Brain microvascular endothelial cell (primary cell): ENCODE results near the gene PLPP7.

Experiments used
- DNase-seq: peaks from one replicate; pipeline ENCODE4 v3.0.0-alpha.2; 2020
- H3K27ac ChIP-seq: fragments of 250-450 bp; sonication (Bioruptor Pico); 2 replicates; pipeline ENCODE4 v1.5.1; 2020; ENCODE audit warnings: mild to moderate bottlenecking, moderate library complexity
- H3K27me3 ChIP-seq: fragments of 250-450 bp; sonication (Bioruptor Pico); replicated peaks from 2 replicates; pipeline ENCODE4 v1.5.1; 2020; ENCODE audit warnings: mild to moderate bottlenecking
- H3K36me3 ChIP-seq: fragments of 250-450 bp; sonication (Bioruptor Pico); replicated peaks from 2 replicates; pipeline ENCODE4 v1.5.1; 2020; ENCODE audit warnings: mild to moderate bottlenecking
- H3K4me3 ChIP-seq: 2 replicates; pipeline ENCODE4 v1.5.1; 2011; ENCODE audit warnings: low read depth, mild to moderate bottlenecking, control low read depth, low read length, moderate library complexity
- CTCF ChIP-seq: IDR thresholded peaks from 2 replicates; pipeline ENCODE4 v1.5.1; 2011; ENCODE audit warnings: low read depth, mild to moderate bottlenecking, moderate library complexity, low read length, control low read depth, inconsistent platforms; ENCODE audit errors: missing control alignments
- in situ Hi-C: cut with HindIII; loops from 2 replicates; pipeline ENCODE4 v1.10.0; 2017; ENCODE audit warnings: low sequenced_read_pairs, low pct_ligation_motif_present

PLPP7 gene

GRCh38 chr9:131279196-131279862, 10.2 kb upstream of the PLPP7 start:
- H3K36me3 ChIP-seq: no peaks in the 10 kb centered on the region
- in situ Hi-C loops: no loop called here

GRCh38 chr9:131279863-131280570, 9.5 kb upstream of the PLPP7 start:
- H3K4me3 ChIP-seq: no peak overlapping the region

More at GRCh38 chr9:131279196-131279862, 10.2 kb upstream of the PLPP7 start:
- TF ChIP-seq CTCF: no peak
- no peak for DNase-seq
- Histone ChIP-seq H3K4me3 (no peak overlapping the region), H3K27me3 (peaks cover 41% of the 10 kb centered on the region), H3K27ac (no peak overlapping the region)

GRCh38 chr9:131280660-131281059, 8.9 kb upstream of the PLPP7 start:
- in situ Hi-C loops: no loop called here
- no peak for DNase-seq

More at GRCh38 chr9:131279863-131280570, 9.5 kb upstream of the PLPP7 start:
- no peaks in the 10 kb centered on the region for H3K36me3 ChIP-seq
- no peak for DNase-seq
- H3K27ac ChIP-seq: no peak overlapping the region
- no peak for TF ChIP-seq CTCF
- peaks cover 41% of the 10 kb centered on the region for H3K27me3 ChIP-seq
- in situ Hi-C loops: no loop called here

GRCh38 chr9:131281119-131281965, 8.2 kb upstream of the PLPP7 start:
- Histone ChIP-seq H3K4me3 (no peak overlapping the region), H3K27ac (no peak overlapping the region), H3K27me3 (peaks cover 28% of the 10 kb centered on the region), H3K36me3 (no peaks in the 10 kb centered on the region)
- no peak for TF ChIP-seq CTCF
- no peak for DNase-seq
- in situ Hi-C loops: no loop called here

More at GRCh38 chr9:131280660-131281059, 8.9 kb upstream of the PLPP7 start:
- no peak for TF ChIP-seq CTCF
- no peak overlapping the region for H3K4me3 ChIP-seq
- H3K27ac ChIP-seq: no peak overlapping the region
- H3K27me3 ChIP-seq: peaks cover 35% of the 10 kb centered on the region
- no peaks in the 10 kb centered on the region for H3K36me3 ChIP-seq

- TF ChIP-seq CTCF: no peak
- in situ Hi-C loops: no loop called here
- H3K27ac ChIP-seq: no peak overlapping the region
- no peak overlapping the region for H3K4me3 ChIP-seq
- no peak for DNase-seq
- peaks cover 21% of the 10 kb centered on the region for H3K27me3 ChIP-seq
- H3K36me3 ChIP-seq: no peaks in the 10 kb centered on the region
Observed at GRCh38 chr9:131282175-131282574, 7.3 kb upstream of the PLPP7 start.
